NCI-H345 (cell line): ENCODE measurements around the gene CXXC5.
"Not testable (repeated sequence)": the region's sequence is repeated elsewhere in the genome, so short reads cannot be mapped to it uniquely, and the experiment has no call there.

Experiments
- DNase-seq: peaks from one replicate; lab custom pipeline; 2025; lab: John Stamatoyannopoulos, UW

The CXXC5 gene

DNA sequence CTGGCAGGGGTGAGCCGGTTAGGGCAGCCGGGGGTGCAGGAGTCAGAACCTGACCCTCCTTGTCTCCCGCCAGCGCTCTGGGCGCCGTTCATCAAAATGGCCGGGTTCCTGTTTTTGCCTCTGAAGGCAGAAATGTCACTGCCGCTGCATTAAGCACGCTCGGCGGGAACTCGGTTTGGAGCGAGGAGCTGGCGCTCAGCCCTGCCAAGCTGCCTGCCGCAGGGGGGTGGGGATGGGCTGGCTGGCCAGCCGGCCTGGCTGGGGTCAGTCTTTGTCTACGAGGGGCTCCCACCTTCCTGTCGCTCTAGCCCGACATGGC is 63.7 kb downstream of the CXXC5 start:
- DNase-seq: no peak

DNA sequence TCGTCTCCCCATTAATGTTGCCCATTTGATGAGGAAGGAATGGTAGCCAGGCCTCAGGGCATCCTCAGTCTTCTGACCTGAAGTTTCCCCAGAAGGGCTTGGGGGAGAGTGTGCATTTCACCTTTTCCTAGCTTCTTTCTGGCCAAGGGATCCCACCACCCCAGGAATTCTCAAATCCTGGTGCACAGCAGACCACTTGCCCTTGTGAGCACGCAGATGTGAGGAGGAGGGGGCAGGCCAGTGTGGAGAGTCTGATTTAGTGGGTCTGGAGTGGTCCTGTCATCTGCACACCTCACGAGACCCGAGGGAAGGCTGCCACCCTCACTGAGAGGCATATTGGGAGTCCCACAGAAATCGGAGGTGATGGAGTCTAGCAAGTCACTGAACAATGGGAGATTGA is 64.3 kb downstream of the CXXC5 start:
- no peak for DNase-seq

GRCh38 chr5:139713898-139714297 is 65.7 kb downstream of the CXXC5 start:
- not testable (repeated sequence) for DNase-seq

GRCh38 chr5:139717221-139717620 is 69.1 kb downstream of the CXXC5 start:
- DNase-seq: no peak

- not testable (repeated sequence) for DNase-seq
Measured at GRCh38 chr5:139718403-139718802, 70.3 kb downstream of the CXXC5 start.

DNA sequence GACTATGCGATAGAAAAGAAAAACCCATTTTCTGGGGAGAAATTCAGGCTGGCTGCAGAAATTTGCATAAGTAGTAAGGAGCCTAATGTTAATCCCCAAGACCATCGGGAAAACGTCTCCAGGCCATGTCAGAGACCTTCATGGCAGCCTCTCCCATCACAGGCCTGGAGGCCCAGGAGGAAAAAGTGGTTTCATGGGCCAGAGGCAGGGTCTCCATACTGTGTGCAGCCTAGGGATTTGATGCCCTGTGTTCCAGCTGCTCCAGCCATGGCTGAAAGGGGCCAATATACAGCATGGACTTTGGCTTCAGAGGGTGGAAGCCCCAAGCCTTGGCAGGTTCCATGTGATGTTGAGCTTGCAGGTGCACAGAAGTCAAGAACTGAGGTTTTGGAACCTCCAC is 71.8 kb downstream of the CXXC5 start:
- DNase-seq: not testable (repeated sequence)

DNA sequence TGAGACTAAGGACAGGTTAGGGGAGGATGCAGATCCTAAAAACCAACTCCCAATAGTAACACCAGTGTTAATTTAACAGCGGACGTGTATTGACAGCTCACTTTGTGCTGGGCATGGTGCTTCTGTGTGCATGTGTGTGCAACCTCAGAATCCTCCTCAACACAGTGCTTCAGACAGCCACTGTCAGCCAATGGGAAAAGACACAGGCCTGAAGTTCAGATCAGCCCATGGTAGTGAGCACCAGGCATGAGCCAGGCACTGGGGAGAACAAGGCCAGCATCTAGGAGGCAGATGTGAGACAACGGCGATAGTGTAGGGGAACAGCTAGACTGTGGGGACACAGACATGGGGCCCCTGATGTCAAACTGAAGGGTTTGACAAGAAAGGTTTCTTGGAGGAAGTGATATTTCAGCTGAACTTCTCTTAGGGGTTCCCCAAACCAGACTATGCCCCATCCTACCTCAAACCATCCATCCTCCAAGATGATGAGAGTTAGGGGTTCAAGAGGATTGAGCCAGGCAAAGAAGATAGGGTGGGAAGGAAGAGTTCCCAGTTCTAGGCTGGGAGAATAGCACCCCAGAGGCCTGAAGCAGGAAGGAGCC is 75.9 kb downstream of the CXXC5 start:
- DNase-seq: no peak

- DNase-seq: no peak
Measured at GRCh38 chr5:139725073-139725830, 77.1 kb downstream of the CXXC5 start.

DNA sequence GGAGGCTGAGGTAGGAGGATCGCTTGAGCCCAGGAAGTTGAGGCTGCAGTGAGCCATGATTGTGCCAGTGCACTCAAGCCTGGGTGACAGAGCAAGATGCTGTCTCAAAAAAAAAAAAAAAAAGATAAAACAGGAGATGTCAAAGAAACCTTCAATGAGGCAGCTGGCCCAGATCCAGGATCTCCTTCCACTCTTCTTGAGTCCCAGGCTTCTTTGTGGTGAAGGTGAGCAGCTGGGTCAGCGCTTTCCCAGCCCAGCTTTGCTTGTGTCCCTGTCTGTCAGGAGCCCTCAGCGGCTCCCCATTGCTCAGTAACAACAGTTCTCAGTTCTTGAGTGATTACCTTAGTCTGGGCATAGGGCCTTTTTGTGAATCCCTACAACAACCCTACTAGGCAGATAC is 78.1 kb downstream of the CXXC5 start:
- DNase-seq: no peak

DNA sequence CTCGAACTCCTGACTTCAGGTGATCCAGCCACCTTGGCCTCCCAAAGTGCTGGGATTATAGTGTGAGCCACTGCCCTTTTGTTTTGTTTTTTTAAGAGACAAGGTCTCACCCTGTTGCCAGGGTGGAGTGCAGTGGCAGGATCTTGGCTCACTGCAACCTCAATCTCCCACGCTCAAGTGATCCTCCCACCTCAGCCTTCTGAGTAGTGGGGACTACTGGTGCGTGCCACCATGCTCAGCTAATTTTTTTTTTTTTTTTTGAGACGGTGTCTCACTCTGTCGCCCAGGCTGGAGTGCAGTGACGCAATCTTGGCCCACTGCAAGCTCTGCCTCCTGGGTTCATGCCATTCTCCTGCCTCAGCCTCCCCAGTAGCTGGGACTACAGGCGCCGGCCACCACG is 79.5 kb downstream of the CXXC5 start:
- DNase-seq: not testable (repeated sequence)

DNA sequence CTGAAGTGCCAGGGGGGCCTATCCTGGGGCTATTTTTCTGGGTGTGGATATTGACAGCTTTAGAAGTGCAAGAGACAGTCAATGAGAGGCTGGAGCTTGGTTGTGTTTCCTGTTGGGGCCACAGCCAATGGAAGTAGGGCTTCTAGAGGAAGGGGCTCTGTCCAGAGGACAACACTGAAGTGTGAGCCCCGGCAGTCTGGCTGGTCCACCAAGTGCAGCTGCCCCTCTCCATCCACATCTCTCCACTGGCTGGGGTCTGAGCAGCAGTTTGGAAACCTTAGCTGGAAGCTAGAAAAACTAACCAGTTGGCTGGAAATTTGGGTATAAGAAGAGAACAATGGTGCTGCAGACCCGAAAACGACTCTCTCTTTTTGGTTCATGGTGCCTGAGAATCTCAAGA is 83.1 kb downstream of the CXXC5 start:
- no peak for DNase-seq

DNA sequence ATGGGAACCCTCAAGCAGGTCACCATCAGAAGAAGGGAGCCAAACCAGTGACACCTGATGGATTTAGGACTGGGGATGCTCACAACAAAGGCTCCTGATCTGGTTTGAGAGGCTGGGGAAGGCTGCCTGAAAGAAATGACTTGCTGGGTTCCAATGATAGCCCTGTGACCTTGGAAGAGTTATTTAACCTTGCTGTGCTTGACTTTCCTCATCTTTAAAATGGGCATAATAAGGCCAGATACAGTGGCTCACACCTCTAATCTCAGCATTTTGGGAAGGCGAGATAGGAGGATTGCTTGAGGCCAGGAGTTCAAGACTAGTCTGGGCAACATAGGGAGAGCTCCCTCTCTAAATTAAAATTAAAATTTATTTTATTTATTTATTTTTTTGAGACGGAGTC is 83.9 kb downstream of the CXXC5 start:
- no peak for DNase-seq

DNA sequence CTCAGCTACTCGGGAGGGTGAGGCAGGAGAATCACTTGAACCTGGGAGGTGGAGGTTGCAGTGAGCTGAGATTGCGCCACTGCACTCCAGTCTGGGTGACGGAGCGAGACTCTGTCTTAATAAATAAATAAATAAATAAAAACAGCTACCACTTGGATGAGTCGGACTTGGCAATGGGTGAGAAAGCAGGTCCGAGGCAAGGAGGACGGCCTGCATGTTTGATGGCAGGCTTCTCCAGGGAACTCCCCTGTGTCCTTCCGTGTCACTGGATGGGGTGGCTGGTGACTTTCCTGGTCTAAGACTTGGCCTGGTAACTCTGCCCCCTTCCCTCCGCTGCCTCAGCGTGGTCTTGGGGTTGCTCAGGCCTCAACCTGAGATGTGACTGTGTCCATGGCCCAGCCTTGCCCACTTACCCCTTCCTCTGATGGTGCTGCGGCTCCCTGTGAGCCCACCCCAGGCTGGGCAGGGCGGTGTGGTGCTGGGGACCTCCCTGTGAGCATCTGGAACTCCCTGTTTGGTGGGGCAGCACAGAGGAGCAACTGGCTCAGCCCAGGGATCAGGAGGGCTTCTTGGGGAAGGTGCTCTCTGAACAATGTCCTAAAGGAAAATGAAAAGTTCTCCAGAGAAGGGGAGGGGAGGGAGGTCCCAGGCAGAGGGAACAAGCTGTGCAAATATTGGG is 85.0 kb downstream of the CXXC5 start:
- no peak for DNase-seq
